Activated T-cell treated with anti-CD3 and anti-CD28 coated beads, Interleukin-2, amount 50 U/mL, for 24 hours (primary cell): ENCODE data around the gene FAM81A.
"Not testable (repeated sequence)": the region's sequence is repeated elsewhere in the genome, so short reads cannot be mapped to it uniquely, and the experiment has no call there.

ENCODE experiments used
- DNase-seq: peaks from one replicate; pipeline ENCODE4 v3.0.0-alpha.2; 2020
- H3K27ac Mint-ChIP-seq: 2 replicates; pipeline ENCODE4 v1.8.0; 2020; ENCODE audit warnings: mild to moderate bottlenecking, mixed read lengths
- H3K27me3 Mint-ChIP-seq: 2 replicates; pipeline ENCODE4 v1.8.0; 2020; ENCODE audit warnings: mixed read lengths
- H3K36me3 Mint-ChIP-seq: 2 replicates; pipeline ENCODE4 v1.8.0; 2020; ENCODE audit warnings: low read depth, mixed read lengths
- H3K4me1 Mint-ChIP-seq: 2 replicates; pipeline ENCODE4 v1.8.0; 2020; ENCODE audit warnings: low read depth, mixed read lengths
- H3K4me3 Mint-ChIP-seq: 2 replicates; pipeline ENCODE4 v1.8.0; 2020; ENCODE audit warnings: mild to moderate bottlenecking, moderate library complexity, mixed read lengths
- H3K9me3 Mint-ChIP-seq: 2 replicates; pipeline ENCODE4 v1.8.0; 2020; ENCODE audit warnings: mixed read lengths

FAM81A gene

GRCh38 chr15:59443341-59444072 is 5.5 kb downstream of the FAM81A start:
- H3K27ac Mint-ChIP-seq, result no peak overlapping the region
- no peaks in the 10 kb centered on the region for H3K9me3 Mint-ChIP-seq
- no peak overlapping the region for H3K4me3 Mint-ChIP-seq
- no peaks in the 10 kb centered on the region for H3K36me3 Mint-ChIP-seq
- DNase-seq, result no peak
- peaks cover 27% of the 10 kb centered on the region for H3K27me3 Mint-ChIP-seq
- peaks cover 3% of the 10 kb centered on the region for H3K4me1 Mint-ChIP-seq

GRCh38 chr15:59444081-59444835 is 6.3 kb downstream of the FAM81A start:
- Mint-ChIP-seq H3K36me3 (no peaks in the 10 kb centered on the region), H3K27me3 (peaks cover 19% of the 10 kb centered on the region), H3K4me1 (no peaks in the 10 kb centered on the region), H3K9me3 (no peaks in the 10 kb centered on the region), H3K27ac (no peak overlapping the region), H3K4me3 (no peak overlapping the region)
- DNase-seq, result no peak

GRCh38 chr15:59444980-59445545 is 7.1 kb downstream of the FAM81A start:
- Mint-ChIP-seq H3K27me3 (peaks cover 11% of the 10 kb centered on the region), H3K4me3 (no peak overlapping the region), H3K27ac (no peak overlapping the region), H3K4me1 (no peaks in the 10 kb centered on the region), H3K36me3 (no peaks in the 10 kb centered on the region), H3K9me3 (no peaks in the 10 kb centered on the region)
- DNase-seq, result no peak

GRCh38 chr15:59446232-59446957 is 8.4 kb downstream of the FAM81A start:
- H3K27me3 Mint-ChIP-seq, result no peaks in the 10 kb centered on the region
- DNase-seq, result no peak
- no peaks in the 10 kb centered on the region for H3K36me3 Mint-ChIP-seq
- H3K9me3 Mint-ChIP-seq, result no peaks in the 10 kb centered on the region
- no peak overlapping the region for H3K27ac Mint-ChIP-seq
- no peak overlapping the region for H3K4me3 Mint-ChIP-seq
- H3K4me1 Mint-ChIP-seq, result no peaks in the 10 kb centered on the region

GRCh38 chr15:59447367-59447766 is 9.4 kb downstream of the FAM81A start:
- H3K36me3 Mint-ChIP-seq, result no peaks in the 10 kb centered on the region
- H3K9me3 Mint-ChIP-seq, result no peaks in the 10 kb centered on the region
- H3K4me3 Mint-ChIP-seq, result no peak overlapping the region
- H3K27ac Mint-ChIP-seq, result no peak overlapping the region
- no peaks in the 10 kb centered on the region for H3K4me1 Mint-ChIP-seq
- DNase-seq, result no peak
- H3K27me3 Mint-ChIP-seq, result no peaks in the 10 kb centered on the region

- no peaks in the 10 kb centered on the region for H3K9me3 Mint-ChIP-seq
- H3K27ac Mint-ChIP-seq, result no peak overlapping the region
- no peaks in the 10 kb centered on the region for H3K36me3 Mint-ChIP-seq
- H3K27me3 Mint-ChIP-seq, result no peaks in the 10 kb centered on the region
- no peak for DNase-seq
- no peak overlapping the region for H3K4me3 Mint-ChIP-seq
- H3K4me1 Mint-ChIP-seq, result no peaks in the 10 kb centered on the region
Measured at GRCh38 chr15:59448871-59449270, 10.9 kb downstream of the FAM81A start.

GRCh38 chr15:59453474-59454215 is 15.7 kb downstream of the FAM81A start:
- no peaks in the 10 kb centered on the region for H3K36me3 Mint-ChIP-seq
- no peaks in the 10 kb centered on the region for H3K27me3 Mint-ChIP-seq
- no peaks in the 10 kb centered on the region for H3K9me3 Mint-ChIP-seq
- H3K4me1 Mint-ChIP-seq, result no peaks in the 10 kb centered on the region
- H3K4me3 Mint-ChIP-seq, result no peak overlapping the region
- DNase-seq, result no peak
- no peak overlapping the region for H3K27ac Mint-ChIP-seq

GRCh38 chr15:59456114-59456513 is 18.1 kb downstream of the FAM81A start:
- Mint-ChIP-seq H3K4me1 (no peaks in the 10 kb centered on the region), H3K27ac (no peak overlapping the region), H3K36me3 (no peaks in the 10 kb centered on the region), H3K27me3 (no peaks in the 10 kb centered on the region), H3K9me3 (no peaks in the 10 kb centered on the region), H3K4me3 (no peak overlapping the region)
- DNase-seq, result no peak

- no peak for DNase-seq
- Mint-ChIP-seq H3K27me3 (no peaks in the 10 kb centered on the region), H3K9me3 (no peaks in the 10 kb centered on the region), H3K36me3 (no peaks in the 10 kb centered on the region), H3K4me3 (no peak overlapping the region), H3K27ac (no peak overlapping the region), H3K4me1 (no peaks in the 10 kb centered on the region)
Measured at GRCh38 chr15:59457103-59457502, 19.1 kb downstream of the FAM81A start.

- H3K36me3 Mint-ChIP-seq, result no peaks in the 10 kb centered on the region
- peaks cover 3% of the 10 kb centered on the region for H3K27me3 Mint-ChIP-seq
- no peak overlapping the region for H3K27ac Mint-ChIP-seq
- no peaks in the 10 kb centered on the region for H3K9me3 Mint-ChIP-seq
- no peak for DNase-seq
- H3K4me1 Mint-ChIP-seq, result no peaks in the 10 kb centered on the region
- no peak overlapping the region for H3K4me3 Mint-ChIP-seq
Measured at GRCh38 chr15:59461521-59461920, 23.5 kb downstream of the FAM81A start.

- no peaks in the 10 kb centered on the region for H3K4me1 Mint-ChIP-seq
- H3K4me3 Mint-ChIP-seq, result no peak overlapping the region
- no peak overlapping the region for H3K27ac Mint-ChIP-seq
- H3K9me3 Mint-ChIP-seq, result no peaks in the 10 kb centered on the region
- no peaks in the 10 kb centered on the region for H3K36me3 Mint-ChIP-seq
- no peak for DNase-seq
- peaks cover 17% of the 10 kb centered on the region for H3K27me3 Mint-ChIP-seq
Measured at GRCh38 chr15:59473226-59473625, 35.2 kb downstream of the FAM81A start.

- not testable (repeated sequence) for H3K4me1 Mint-ChIP-seq, H3K4me3 Mint-ChIP-seq, H3K9me3 Mint-ChIP-seq, H3K27ac Mint-ChIP-seq, H3K36me3 Mint-ChIP-seq, DNase-seq
- H3K27me3 Mint-ChIP-seq, result peaks cover 22% of the 10 kb centered on the region
Measured at GRCh38 chr15:59475161-59475560, 37.2 kb downstream of the FAM81A start.

GRCh38 chr15:59484399-59484798 is 46.4 kb downstream of the FAM81A start:
- H3K4me1 Mint-ChIP-seq, result no peaks in the 10 kb centered on the region
- no peak overlapping the region for H3K27ac Mint-ChIP-seq

GRCh38 chr15:59485036-59485435 is 47.0 kb downstream of the FAM81A start:
- Mint-ChIP-seq H3K4me3 (no peak overlapping the region), H3K4me1 (no peaks in the 10 kb centered on the region), H3K27me3 (peaks cover 3% of the 10 kb centered on the region), H3K9me3 (peaks cover 4% of the 10 kb centered on the region), H3K36me3 (no peaks in the 10 kb centered on the region), H3K27ac (no peak overlapping the region)
- DNase-seq, result no peak

More at GRCh38 chr15:59484399-59484798, 46.4 kb downstream of the FAM81A start:
- Mint-ChIP-seq H3K36me3 (no peaks in the 10 kb centered on the region), H3K4me3 (no peak overlapping the region), H3K27me3 (peaks cover 8% of the 10 kb centered on the region), H3K9me3 (peaks cover 2% of the 10 kb centered on the region)
- DNase-seq, result no peak
